H9 (cell line): ENCODE results near the gene TP53TG5. TPM values are rescaled to one million over a fixed set of nuclear protein-coding genes. Genes with fewer than 3 reads are reported as not detected.

ENCODE experiments used
- DNase-seq: peaks from one replicate; pipeline ENCODE4 v3.0.0-alpha.2; 2017
- H2AFZ ChIP-seq: one replicate; pipeline ENCODE4 v1.6.1; 2013; ENCODE audit warnings: mild to moderate bottlenecking, low read length, control low read depth, moderate library complexity
- H2AK5ac ChIP-seq: 2 replicates; pipeline ENCODE4 v1.6.1; 2013; ENCODE audit warnings: low read length, control low read depth, mixed read lengths; ENCODE audit not compliant: insufficient read length
- H2BK120ac ChIP-seq: one replicate; pipeline ENCODE4 v1.6.1; 2013; ENCODE audit warnings: low read depth, mild to moderate bottlenecking, low read length, control low read depth, inconsistent platforms; ENCODE audit not compliant: poor library complexity, severe bottlenecking
- H2BK12ac ChIP-seq: 2 replicates; pipeline ENCODE4 v1.6.1; 2013; ENCODE audit warnings: low read length, control low read depth, mixed read lengths, low read depth; ENCODE audit not compliant: insufficient read length
- H2BK15ac ChIP-seq: 2 replicates; pipeline ENCODE4 v1.6.1; 2013; ENCODE audit warnings: low read depth, low read length, control low read depth
- H2BK20ac ChIP-seq: one replicate; pipeline ENCODE4 v1.6.1; 2013; ENCODE audit warnings: low read depth, mild to moderate bottlenecking, low read length, control low read depth, inconsistent platforms; ENCODE audit not compliant: poor library complexity, severe bottlenecking
- H2BK5ac ChIP-seq: 2 replicates; pipeline ENCODE4 v1.6.1; 2013; ENCODE audit warnings: low read length, control low read depth, mixed read lengths; ENCODE audit not compliant: insufficient read length
- H3K14ac ChIP-seq: 2 replicates; pipeline ENCODE4 v1.6.1; 2013; ENCODE audit warnings: low read length, control low read depth; ENCODE audit not compliant: insufficient read depth
- H3K18ac ChIP-seq: 2 replicates; pipeline ENCODE4 v1.6.1; 2013; ENCODE audit warnings: low read depth, mild to moderate bottlenecking, mixed read lengths, low read length, control low read depth; ENCODE audit not compliant: insufficient read length
- H3K23ac ChIP-seq: 2 replicates; pipeline ENCODE4 v1.6.1; 2013; ENCODE audit warnings: low read length, control low read depth, mixed read lengths, low read depth; ENCODE audit not compliant: insufficient read length
- H3K23me2 ChIP-seq: 2 replicates; pipeline ENCODE4 v1.6.1; 2013; ENCODE audit warnings: low read depth, mild to moderate bottlenecking, mixed read lengths, low read length, control low read depth; ENCODE audit not compliant: insufficient read length, poor library complexity, severe bottlenecking
- H3K27ac ChIP-seq: 2 replicates; pipeline ENCODE4 v1.5.1; 2013; ENCODE audit warnings: low read length, control low read depth, mixed read lengths, low read depth; ENCODE audit not compliant: insufficient read length
- H3K27me3 ChIP-seq: 2 replicates; pipeline ENCODE4 v1.6.1; 2013; ENCODE audit warnings: low read length, control low read depth, inconsistent platforms; ENCODE audit not compliant: insufficient read depth
- H3K4ac ChIP-seq: 2 replicates; pipeline ENCODE4 v1.6.1; 2013; ENCODE audit warnings: low read depth, mild to moderate bottlenecking, control low read depth, inconsistent platforms, low read length, moderate library complexity
- H3K4me1 ChIP-seq: 2 replicates; pipeline ENCODE4 v1.6.1; 2013; ENCODE audit warnings: low read length, control low read depth, inconsistent platforms; ENCODE audit not compliant: insufficient read depth
- H3K4me2 ChIP-seq: 2 replicates; pipeline ENCODE4 v1.6.1; 2013; ENCODE audit warnings: low read length, control low read depth, mixed read lengths; ENCODE audit not compliant: insufficient read length, insufficient read depth
- H3K56ac ChIP-seq: 2 replicates; pipeline ENCODE4 v1.6.1; 2013; ENCODE audit warnings: low read depth, mild to moderate bottlenecking, mixed read lengths, low read length, control low read depth; ENCODE audit not compliant: insufficient read length
- H3K79me1 ChIP-seq: 2 replicates; pipeline ENCODE4 v1.6.1; 2013; ENCODE audit warnings: low read depth, mild to moderate bottlenecking, moderate library complexity, low read length, control low read depth, inconsistent platforms; ENCODE audit not compliant: insufficient read depth, poor library complexity, severe bottlenecking
- H3K79me2 ChIP-seq: 2 replicates; pipeline ENCODE4 v1.6.1; 2013; ENCODE audit warnings: low read length, control low read depth, inconsistent platforms; ENCODE audit not compliant: insufficient read depth
- H3K9ac ChIP-seq: 2 replicates; pipeline ENCODE4 v1.6.1; 2013; ENCODE audit warnings: low read length, control low read depth, mixed read lengths; ENCODE audit not compliant: insufficient read length; ENCODE audit errors: extremely low read depth
- H3K9me3 ChIP-seq: one replicate; pipeline ENCODE4 v1.6.1; 2013; ENCODE audit warnings: low read depth, low read length, inconsistent platforms; ENCODE audit not compliant: control insufficient read depth
- H3T11ph ChIP-seq: one replicate; pipeline ENCODE4 v1.6.1; 2013; ENCODE audit warnings: mild to moderate bottlenecking, low read length, control low read depth, inconsistent platforms
- H4K20me1 ChIP-seq: one replicate; pipeline ENCODE4 v1.6.1; 2013; ENCODE audit not compliant: control insufficient read depth, insufficient read length, insufficient read depth
- H4K5ac ChIP-seq: 2 replicates; pipeline ENCODE4 v1.6.1; 2013; ENCODE audit warnings: low read depth, mild to moderate bottlenecking, mixed read lengths, low read length, control low read depth; ENCODE audit not compliant: insufficient read length
- H4K8ac ChIP-seq: replicated peaks from 2 replicates; pipeline ENCODE4 v1.6.1; 2013; ENCODE audit warnings: low read length, control low read depth, mixed read lengths, low read depth; ENCODE audit not compliant: insufficient read length
- H4K91ac ChIP-seq: 2 replicates; pipeline ENCODE4 v1.6.1; 2013; ENCODE audit warnings: low read depth, mild to moderate bottlenecking, moderate library complexity, mixed read lengths, low read length, control low read depth; ENCODE audit not compliant: insufficient read length
- H3K27ac Mint-ChIP-seq, 3 experiments: 2 replicates in 2 of 3; 3 replicates in 1 of 3; pipeline ENCODE4 v1.8.0; 2020 to 2021; ENCODE audit warnings: mixed read lengths in 3 of 3, mild to moderate bottlenecking in 1 of 3, moderate library complexity in 1 of 3
- H3K27me3 Mint-ChIP-seq: 2 replicates; pipeline ENCODE4 v1.8.0; 2021; ENCODE audit warnings: low read depth, mild to moderate bottlenecking, moderate library complexity, mixed read lengths
- H3K36me3 Mint-ChIP-seq, 3 experiments: 2 replicates in 2 of 3; 3 replicates in 1 of 3; pipeline ENCODE4 v1.8.0; 2020 to 2021; ENCODE audit warnings: low read depth in 3 of 3, mixed read lengths in 3 of 3; ENCODE audit not compliant: insufficient read depth in 1 of 3
- H3K4me1 Mint-ChIP-seq, 2 experiments: 2 replicates each; pipeline ENCODE4 v1.8.0; 2020; ENCODE audit warnings: mixed read lengths in 2 of 2
- H3K4me3 Mint-ChIP-seq, 2 experiments: 2 replicates in 1 of 2; 3 replicates in 1 of 2; pipeline ENCODE4 v1.8.0; 2020 to 2021; ENCODE audit warnings: mild to moderate bottlenecking in 2 of 2, mixed read lengths in 2 of 2, moderate library complexity in 1 of 2
- H3K9me3 Mint-ChIP-seq, 2 experiments: 2 replicates in 1 of 2; 3 replicates in 1 of 2; pipeline ENCODE4 v1.8.0; 2020; ENCODE audit warnings: mild to moderate bottlenecking in 2 of 2, mixed read lengths in 2 of 2, moderate library complexity in 1 of 2
- WGBS: extraction: QIAGEN DNeasy Blood & Tissue Kit; methylation state at CpG from one replicate; pipeline ENCODE4 v1.1.7; 2013; ENCODE audit warnings: missing lambda C conversion rate, low lambda C conversion rate, mixed read lengths; ENCODE audit not compliant: insufficient read length; ENCODE audit errors: extremely low coverage; 5-methylcytosine and 5-hydroxymethylcytosine counted together
- total RNA-seq: library from RNA; stranded (reverse); gene quantifications from 2 replicates; pipeline ENCODE4 v1.2.1, GENCODE V29; 2021
- TF ChIP-seq, protein P1 (sequence below): fragments of 200-600 bp; sonication (generic); conservative IDR thresholded peaks from 3 replicates; pipeline ENCODE4 v1.8.0; 2021; ENCODE audit warnings: antibody characterized with exemption, mild to moderate bottlenecking

The TP53TG5 gene
- total RNA-seq, 1 experiment from 2014 or later, result not detected

DNA sequence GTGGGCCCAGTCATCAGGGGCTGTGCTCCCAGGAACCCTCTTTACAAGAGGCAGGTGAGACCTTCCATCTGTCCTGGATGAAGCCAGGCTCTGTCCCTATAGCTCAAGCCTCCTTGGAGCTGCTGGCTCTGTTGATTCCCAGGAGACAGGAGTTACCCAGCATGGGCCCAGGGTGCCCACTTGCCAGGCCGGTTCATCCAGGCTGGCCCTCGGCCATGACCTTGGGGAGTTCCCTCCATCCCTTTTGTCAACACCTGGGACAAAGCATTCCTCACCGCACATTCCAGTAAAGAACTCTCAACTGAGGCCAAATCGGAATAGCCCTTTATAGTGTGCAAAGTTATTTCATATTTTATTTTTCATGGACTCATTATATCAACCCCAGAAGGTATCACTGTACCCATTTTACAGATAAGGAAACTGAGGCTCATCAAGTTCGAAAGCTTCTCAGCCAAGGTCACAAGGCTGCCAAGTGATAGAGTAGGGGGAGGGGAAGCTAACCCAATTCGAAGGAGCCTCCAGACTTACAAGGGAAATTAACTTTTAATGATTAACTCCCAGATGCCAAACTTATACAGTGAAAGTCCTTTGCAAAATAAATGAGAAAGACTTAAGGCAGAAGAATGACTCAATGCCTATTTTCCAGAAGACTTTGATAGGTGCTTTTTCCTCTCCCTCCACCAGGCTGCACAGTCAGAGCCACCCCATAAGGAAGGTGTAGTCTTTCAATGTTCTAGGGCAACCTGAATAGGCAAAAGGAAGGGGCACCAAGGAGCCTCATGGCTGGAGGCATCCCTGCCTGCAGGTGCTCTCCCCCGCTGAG lies 48.4 kb downstream of the TP53TG5 start:
- no peak overlapping the region for H3K4me3 Mint-ChIP-seq

More for the DNA sequence above, 48.4 kb downstream of the TP53TG5 start:
- Histone ChIP-seq H2BK5ac (no peak overlapping the region), H2BK120ac (no peak overlapping the region), H3K23ac (no peak overlapping the region), H4K91ac (no peak overlapping the region), H3K4me2 (no peak overlapping the region), H4K8ac (no peak overlapping the region), H3K14ac (no peak overlapping the region), H2BK12ac (no peak overlapping the region), H3K9ac (no peak overlapping the region), H2BK20ac (no peak overlapping the region), H2BK15ac (no peak overlapping the region), H3K79me1 (no peaks in the 10 kb centered on the region), H3K79me2 (no peaks in the 10 kb centered on the region), H2AFZ (no peak overlapping the region), H3K9me3 (no peaks in the 10 kb centered on the region), H3T11ph (no peak overlapping the region), H3K23me2 (no peaks in the 10 kb centered on the region), H3K27me3 (no peaks in the 10 kb centered on the region), H3K27ac (no peak overlapping the region), H3K4me1 (no peaks in the 10 kb centered on the region), H3K18ac (no peak overlapping the region), H4K20me1 (no peaks in the 10 kb centered on the region), H2AK5ac (no peak overlapping the region), H3K4ac (no peak overlapping the region), H3K56ac (no peak overlapping the region), H4K5ac (no peak overlapping the region)
- no CpG with 5 or more reads among the region's 7 CpGs for WGBS
- TF ChIP-seq, protein P1, sequence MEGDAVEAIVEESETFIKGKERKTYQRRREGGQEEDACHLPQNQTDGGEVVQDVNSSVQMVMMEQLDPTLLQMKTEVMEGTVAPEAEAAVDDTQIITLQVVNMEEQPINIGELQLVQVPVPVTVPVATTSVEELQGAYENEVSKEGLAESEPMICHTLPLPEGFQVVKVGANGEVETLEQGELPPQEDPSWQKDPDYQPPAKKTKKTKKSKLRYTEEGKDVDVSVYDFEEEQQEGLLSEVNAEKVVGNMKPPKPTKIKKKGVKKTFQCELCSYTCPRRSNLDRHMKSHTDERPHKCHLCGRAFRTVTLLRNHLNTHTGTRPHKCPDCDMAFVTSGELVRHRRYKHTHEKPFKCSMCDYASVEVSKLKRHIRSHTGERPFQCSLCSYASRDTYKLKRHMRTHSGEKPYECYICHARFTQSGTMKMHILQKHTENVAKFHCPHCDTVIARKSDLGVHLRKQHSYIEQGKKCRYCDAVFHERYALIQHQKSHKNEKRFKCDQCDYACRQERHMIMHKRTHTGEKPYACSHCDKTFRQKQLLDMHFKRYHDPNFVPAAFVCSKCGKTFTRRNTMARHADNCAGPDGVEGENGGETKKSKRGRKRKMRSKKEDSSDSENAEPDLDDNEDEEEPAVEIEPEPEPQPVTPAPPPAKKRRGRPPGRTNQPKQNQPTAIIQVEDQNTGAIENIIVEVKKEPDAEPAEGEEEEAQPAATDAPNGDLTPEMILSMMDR, result 0 out of 3 replicates have a peak, but pooled peaks have one; percentile 13
- peaks cover 0 to 10% of the 10 kb centered on the region in 2 experiments; a peak in 1 of 4 replicates for H3K4me1 Mint-ChIP-seq
- no peak for DNase-seq
- no peaks in the 10 kb centered on the region for H3K9me3 Mint-ChIP-seq
- H3K27me3 Mint-ChIP-seq, result no peaks in the 10 kb centered on the region
- peaks cover 8 to 55% (median 55%) of the 10 kb centered on the region in 3 experiments; a peak in 6 of 7 replicates for H3K36me3 Mint-ChIP-seq
- H3K27ac Mint-ChIP-seq, result no peak overlapping the region
